Neural cell (in vitro differentiated cells): ENCODE data around the gene PTOV1. TPM values are rescaled to one million over a fixed set of nuclear protein-coding genes. Genes with fewer than 3 reads are reported as not detected.

Experiments
- H2AFZ ChIP-seq: fragments of 200-600, 300-800 bp; sonication (generic), shearing (Covaris generic); 2 replicates; pipeline ENCODE4 v1.6.0; 2014; ENCODE audit warnings: low read depth, mild to moderate bottlenecking, antibody characterized with exemption, low read length, moderate library complexity
- H3F3A ChIP-seq: fragments of 200-600 bp; shearing (Covaris generic); 2 replicates; pipeline ENCODE4 v1.6.1; 2016; ENCODE audit warnings: mild to moderate bottlenecking, moderate library complexity, mixed read lengths, antibody characterized with exemption, low read length; ENCODE audit not compliant: insufficient read depth, poor library complexity, severe bottlenecking
- H3K27ac ChIP-seq: fragments of 200-600, 300-800 bp; sonication (generic), shearing (Covaris generic); 2 replicates; pipeline ENCODE4 v1.5.1; 2014; ENCODE audit warnings: mild to moderate bottlenecking, low read length, moderate library complexity
- H3K27me3 ChIP-seq: fragments of 300-800, 200-600 bp; sonication (generic), shearing (Covaris generic); 2 replicates; pipeline ENCODE4 v1.6.0; 2014; ENCODE audit warnings: mild to moderate bottlenecking, low read depth, low read length, moderate library complexity; ENCODE audit not compliant: insufficient read depth
- H3K36me3 ChIP-seq: fragments of 300-800, 200-600 bp; sonication (generic), shearing (Covaris generic); 2 replicates; pipeline ENCODE4 v1.5.1; 2014; ENCODE audit warnings: mild to moderate bottlenecking, antibody characterized with exemption, low read length, moderate library complexity; ENCODE audit not compliant: insufficient read depth
- H3K4me2 ChIP-seq: fragments of 300-800, 200-600 bp; sonication (generic), shearing (Covaris generic); 2 replicates; pipeline ENCODE4 v1.6.0; 2014; ENCODE audit warnings: mild to moderate bottlenecking, low read length
- H3K4me3 ChIP-seq: fragments of 300-800, 200-600 bp; sonication (generic), shearing (Covaris generic); 2 replicates; pipeline ENCODE4 v1.5.1; 2014; ENCODE audit warnings: mild to moderate bottlenecking, low read length, moderate library complexity
- H3K79me2 ChIP-seq: fragments of 200-600 bp; shearing (Covaris generic); replicated peaks from 2 replicates; pipeline ENCODE4 v1.6.0; 2014; ENCODE audit warnings: mild to moderate bottlenecking, low read length, moderate library complexity; ENCODE audit not compliant: insufficient read depth
- H3K9ac ChIP-seq: fragments of 300-800, 200-600 bp; sonication (generic), shearing (Covaris generic); 2 replicates; pipeline ENCODE4 v1.6.1; 2016; ENCODE audit warnings: mild to moderate bottlenecking, low read length, mixed read lengths
- H3K9me2 ChIP-seq: fragments of 200-600 bp; shearing (Covaris generic); 2 replicates; pipeline ENCODE4 v1.6.1; 2016; ENCODE audit warnings: mild to moderate bottlenecking, low read length, mixed read lengths; ENCODE audit not compliant: insufficient read depth
- H3K9me3 ChIP-seq: fragments of 200-600, 300-800 bp; sonication (generic), shearing (Covaris generic); 2 replicates; pipeline ENCODE4 v1.6.1; 2016; ENCODE audit warnings: mild to moderate bottlenecking, mixed run types, low read length, moderate library complexity, mixed read lengths
- H4K20me1 ChIP-seq: fragments of 200-600 bp; shearing (Covaris generic); 2 replicates; pipeline ENCODE4 v1.6.1; 2016; ENCODE audit warnings: mild to moderate bottlenecking, mixed run types; ENCODE audit not compliant: insufficient read depth
- EP300 ChIP-seq: fragments of 450-650 bp; conservative IDR thresholded peaks from 2 replicates; pipeline ENCODE4 v1.6.1; 2014; ENCODE audit warnings: antibody characterized with exemption, mild to moderate bottlenecking, moderate library complexity; ENCODE audit not compliant: poor library complexity, severe bottlenecking
- EZH2 ChIP-seq: fragments of 200-600, 300-800 bp; shearing (Covaris generic), sonication (generic); IDR thresholded peaks from 2 replicates; pipeline ENCODE4 v1.6.1; 2014; ENCODE audit warnings: antibody characterized with exemption, low read length, borderline replicate concordance, mild to moderate bottlenecking; ENCODE audit not compliant: insufficient read depth, poor library complexity, severe bottlenecking
- POLR2AphosphoS5 ChIP-seq: IDR thresholded peaks from 2 replicates; pipeline ENCODE4 v1.6.1; 2012
- RAD21 ChIP-seq: fragments of 450-650 bp; conservative IDR thresholded peaks from 2 replicates; pipeline ENCODE4 v1.6.1; 2014; ENCODE audit warnings: antibody characterized with exemption, mild to moderate bottlenecking, moderate library complexity
- SMC3 ChIP-seq: fragments of 450-650 bp; conservative IDR thresholded peaks from 2 replicates; pipeline ENCODE4 v1.6.1; 2014; ENCODE audit warnings: antibody characterized with exemption, mild to moderate bottlenecking, moderate library complexity; ENCODE audit not compliant: poor library complexity
- TAF1 ChIP-seq: IDR thresholded peaks from 2 replicates; pipeline ENCODE4 v1.6.1; 2012; ENCODE audit warnings: low read depth
- polyA plus RNA-seq: library from polyadenylated mRNA; depleted of rRNA; stranded (reverse); fragments of >200 nt; gene quantifications from 2 replicates; pipeline ENCODE4 v1.2.3, GENCODE V29; 2014
- TF ChIP-seq, protein P1 (sequence below): IDR thresholded peaks from 2 replicates; pipeline ENCODE4 v1.6.1; 2012; ENCODE audit warnings: borderline replicate concordance

PTOV1 gene
- polyA plus RNA-seq, 1 donor from 2014 or later, result 199 TPM

DNA sequence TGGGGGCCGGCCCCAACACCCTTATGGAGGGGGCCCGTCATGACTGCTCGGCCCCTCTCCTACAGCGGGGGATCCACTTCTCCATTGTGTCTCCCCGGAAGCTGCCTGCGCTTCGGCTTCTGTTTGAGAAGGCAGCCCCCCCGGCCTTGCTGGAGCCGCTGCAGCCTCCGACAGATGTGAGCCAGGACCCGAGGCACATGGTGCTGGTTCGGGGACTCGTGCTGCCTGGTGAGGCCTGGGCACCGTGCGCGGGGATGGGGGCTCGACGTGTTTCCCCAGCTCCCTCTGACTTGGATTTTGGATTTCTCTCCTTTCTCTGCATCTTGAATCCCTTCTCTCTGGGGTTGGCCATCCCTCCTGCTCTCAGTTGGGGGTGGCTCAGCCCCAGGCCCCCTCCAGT, 21.2 kb upstream of the PTOV1 start:
- Histone ChIP-seq H2AFZ (no peak overlapping the region), H3K9me3 (no peaks in the 10 kb centered on the region), H3K4me3 (no peak overlapping the region), H3K4me2 (no peak overlapping the region), H3F3A (no peaks in the 10 kb centered on the region), H3K9ac (no peak overlapping the region), H3K9me2 (no peaks in the 10 kb centered on the region), H3K36me3 (no peaks in the 10 kb centered on the region), H3K79me2 (no peaks in the 10 kb centered on the region), H3K27ac (no peak overlapping the region), H3K27me3 (no peaks in the 10 kb centered on the region), H4K20me1 (no peaks in the 10 kb centered on the region)
- no peak for TF ChIP-seq RAD21
- no peak for TF ChIP-seq TAF1
- no peak for TF ChIP-seq EZH2
- TF ChIP-seq, protein P1, sequence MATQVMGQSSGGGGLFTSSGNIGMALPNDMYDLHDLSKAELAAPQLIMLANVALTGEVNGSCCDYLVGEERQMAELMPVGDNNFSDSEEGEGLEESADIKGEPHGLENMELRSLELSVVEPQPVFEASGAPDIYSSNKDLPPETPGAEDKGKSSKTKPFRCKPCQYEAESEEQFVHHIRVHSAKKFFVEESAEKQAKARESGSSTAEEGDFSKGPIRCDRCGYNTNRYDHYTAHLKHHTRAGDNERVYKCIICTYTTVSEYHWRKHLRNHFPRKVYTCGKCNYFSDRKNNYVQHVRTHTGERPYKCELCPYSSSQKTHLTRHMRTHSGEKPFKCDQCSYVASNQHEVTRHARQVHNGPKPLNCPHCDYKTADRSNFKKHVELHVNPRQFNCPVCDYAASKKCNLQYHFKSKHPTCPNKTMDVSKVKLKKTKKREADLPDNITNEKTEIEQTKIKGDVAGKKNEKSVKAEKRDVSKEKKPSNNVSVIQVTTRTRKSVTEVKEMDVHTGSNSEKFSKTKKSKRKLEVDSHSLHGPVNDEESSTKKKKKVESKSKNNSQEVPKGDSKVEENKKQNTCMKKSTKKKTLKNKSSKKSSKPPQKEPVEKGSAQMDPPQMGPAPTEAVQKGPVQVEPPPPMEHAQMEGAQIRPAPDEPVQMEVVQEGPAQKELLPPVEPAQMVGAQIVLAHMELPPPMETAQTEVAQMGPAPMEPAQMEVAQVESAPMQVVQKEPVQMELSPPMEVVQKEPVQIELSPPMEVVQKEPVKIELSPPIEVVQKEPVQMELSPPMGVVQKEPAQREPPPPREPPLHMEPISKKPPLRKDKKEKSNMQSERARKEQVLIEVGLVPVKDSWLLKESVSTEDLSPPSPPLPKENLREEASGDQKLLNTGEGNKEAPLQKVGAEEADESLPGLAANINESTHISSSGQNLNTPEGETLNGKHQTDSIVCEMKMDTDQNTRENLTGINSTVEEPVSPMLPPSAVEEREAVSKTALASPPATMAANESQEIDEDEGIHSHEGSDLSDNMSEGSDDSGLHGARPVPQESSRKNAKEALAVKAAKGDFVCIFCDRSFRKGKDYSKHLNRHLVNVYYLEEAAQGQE, result no peak
- no peak for TF ChIP-seq SMC3
- no peak for TF ChIP-seq POLR2AphosphoS5
- no peak for TF ChIP-seq EP300

DNA sequence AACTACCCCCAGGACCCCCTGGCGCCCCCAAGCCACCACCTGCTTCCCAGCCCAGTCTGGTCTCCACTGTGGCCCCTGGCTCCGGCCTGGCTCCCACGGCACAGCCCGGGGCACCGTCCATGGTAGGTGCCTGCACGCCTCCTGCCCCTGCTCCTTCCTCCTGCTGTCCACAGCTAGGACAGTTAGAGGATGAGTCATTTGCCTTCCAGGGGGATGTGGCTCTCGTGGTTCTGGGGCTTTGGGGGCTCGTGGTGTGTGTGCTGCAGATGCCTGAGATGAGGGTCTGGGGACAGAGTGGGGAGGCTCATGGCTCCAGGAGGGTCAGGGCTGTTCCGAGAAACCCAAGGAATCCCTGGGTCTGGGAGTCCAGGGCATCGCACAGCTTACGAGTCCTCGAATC, 20.2 kb upstream of the PTOV1 start:
- Histone ChIP-seq H3K9me2 (no peaks in the 10 kb centered on the region), H3F3A (no peaks in the 10 kb centered on the region), H4K20me1 (no peaks in the 10 kb centered on the region), H3K79me2 (no peaks in the 10 kb centered on the region), H3K9me3 (no peaks in the 10 kb centered on the region), H3K27ac (no peak overlapping the region), H3K36me3 (no peaks in the 10 kb centered on the region), H3K4me3 (no peak overlapping the region), H2AFZ (no peak overlapping the region), H3K4me2 (no peak overlapping the region), H3K27me3 (no peaks in the 10 kb centered on the region), H3K9ac (no peak overlapping the region)
- TF ChIP-seq TAF1 (no peak), EP300 (no peak)

DNA sequence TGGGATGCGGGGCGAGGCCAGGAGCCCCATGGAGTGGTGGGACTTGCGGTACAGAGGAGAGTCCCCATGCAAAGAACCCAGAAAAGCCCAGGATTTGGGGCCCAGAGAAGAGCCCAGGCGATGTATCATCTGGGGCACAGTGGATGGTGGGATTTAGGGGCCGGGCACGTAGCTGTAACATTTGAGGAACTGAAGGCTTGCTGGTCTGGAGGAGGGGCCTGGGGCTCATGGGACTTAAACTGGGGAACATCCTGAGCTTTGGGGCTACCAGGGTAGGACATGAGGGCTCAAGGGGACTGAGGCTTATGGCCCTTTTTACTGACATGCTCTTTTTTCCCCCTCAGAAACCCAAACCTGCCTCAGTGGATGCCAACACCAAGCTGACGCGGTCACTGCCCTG, 19.4 kb upstream of the PTOV1 start:
- H3K9me3 ChIP-seq, result no peaks in the 10 kb centered on the region
- H3F3A ChIP-seq, result no peaks in the 10 kb centered on the region
- H3K79me2 ChIP-seq, result no peaks in the 10 kb centered on the region
- H3K4me2 ChIP-seq, result no peak overlapping the region
- no peak overlapping the region for H3K4me3 ChIP-seq
- H3K36me3 ChIP-seq, result no peaks in the 10 kb centered on the region
- H4K20me1 ChIP-seq, result no peaks in the 10 kb centered on the region
- TF ChIP-seq EZH2 (no peak), POLR2AphosphoS5 (no peak), EP300 (no peak)
- H3K27ac ChIP-seq, result no peak overlapping the region
- H3K27me3 ChIP-seq, result no peaks in the 10 kb centered on the region
- no peaks in the 10 kb centered on the region for H3K9me2 ChIP-seq
- H2AFZ ChIP-seq, result no peak overlapping the region
- no peak overlapping the region for H3K9ac ChIP-seq
